Glutamatergic neuron (in vitro differentiated cells): ENCODE measurements around the gene BMAL2. TPM values are rescaled to one million over a fixed set of nuclear protein-coding genes. Genes with fewer than 3 reads are reported as not detected.

Experiments used
- DNase-seq: peaks from one replicate; pipeline ENCODE4 v3.0.0; 2022
- H3K27ac Mint-ChIP-seq: one replicate; pipeline ENCODE4 v1.8.0; 2020; ENCODE audit warnings: mild to moderate bottlenecking, mixed read lengths, inconsistent platforms; ENCODE audit not compliant: unreplicated experiment
- H3K27me3 Mint-ChIP-seq: one replicate; pipeline ENCODE4 v1.8.0; 2020; ENCODE audit warnings: mild to moderate bottlenecking, moderate library complexity, mixed read lengths, inconsistent platforms; ENCODE audit not compliant: unreplicated experiment
- H3K36me3 Mint-ChIP-seq: one replicate; pipeline ENCODE4 v1.8.0; 2020; ENCODE audit warnings: mild to moderate bottlenecking, mixed read lengths, inconsistent platforms; ENCODE audit not compliant: unreplicated experiment
- H3K4me1 Mint-ChIP-seq: one replicate; pipeline ENCODE4 v1.8.0; 2020; ENCODE audit warnings: mild to moderate bottlenecking, low read depth, mixed read lengths, inconsistent platforms; ENCODE audit not compliant: unreplicated experiment
- H3K4me3 Mint-ChIP-seq: one replicate; pipeline ENCODE4 v1.8.0; 2020; ENCODE audit warnings: mild to moderate bottlenecking, mixed read lengths, inconsistent platforms; ENCODE audit not compliant: unreplicated experiment
- H3K9me3 Mint-ChIP-seq: one replicate; pipeline ENCODE4 v1.8.0; 2020; ENCODE audit warnings: mild to moderate bottlenecking, moderate library complexity, mixed read lengths, inconsistent platforms; ENCODE audit not compliant: unreplicated experiment
- total RNA-seq: library from RNA; stranded (reverse); fragmentation: NEBNext Ultra II Directional; extraction: Animal tissue kit (Norgen Biotek cat#: 25700); gene quantifications from one replicate; pipeline ENCODE4 v1.2.1, GENCODE V29; 2021; ENCODE audit not compliant: unreplicated experiment
- TF ChIP-seq, protein P1 (sequence below): fragments of 200-600 bp; sonication (generic); IDR thresholded peaks from one replicate; pipeline ENCODE4 v1.5.0; 2021; ENCODE audit not compliant: partially characterized antibody, unreplicated experiment

Gene BMAL2
- total RNA-seq, 1 donor from 2014 or later: 5.3 TPM

DNA sequence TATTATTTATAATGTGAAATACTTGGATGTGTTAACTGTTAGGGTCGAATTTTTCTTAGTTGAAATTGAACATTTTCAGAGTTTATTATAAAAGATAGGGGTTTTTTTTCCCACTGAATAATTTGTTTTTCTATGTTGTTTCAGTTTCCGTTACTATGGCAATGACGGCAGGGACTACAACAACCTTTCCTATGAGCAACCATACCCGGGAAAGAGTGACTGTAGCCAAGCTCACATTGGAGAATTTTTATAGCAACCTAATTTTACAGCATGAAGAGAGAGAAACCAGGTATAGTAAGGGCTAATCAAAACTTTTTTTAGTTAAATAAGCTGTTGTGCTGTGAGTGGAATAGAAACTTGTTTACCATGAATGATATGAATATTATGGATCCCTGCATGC is 35.1 kb upstream of the BMAL2 start:
- peaks cover 6% of the 10 kb centered on the region for H3K9me3 Mint-ChIP-seq
- H3K27ac Mint-ChIP-seq: no peak overlapping the region
- no peak for DNase-seq
- TF ChIP-seq, protein P1, sequence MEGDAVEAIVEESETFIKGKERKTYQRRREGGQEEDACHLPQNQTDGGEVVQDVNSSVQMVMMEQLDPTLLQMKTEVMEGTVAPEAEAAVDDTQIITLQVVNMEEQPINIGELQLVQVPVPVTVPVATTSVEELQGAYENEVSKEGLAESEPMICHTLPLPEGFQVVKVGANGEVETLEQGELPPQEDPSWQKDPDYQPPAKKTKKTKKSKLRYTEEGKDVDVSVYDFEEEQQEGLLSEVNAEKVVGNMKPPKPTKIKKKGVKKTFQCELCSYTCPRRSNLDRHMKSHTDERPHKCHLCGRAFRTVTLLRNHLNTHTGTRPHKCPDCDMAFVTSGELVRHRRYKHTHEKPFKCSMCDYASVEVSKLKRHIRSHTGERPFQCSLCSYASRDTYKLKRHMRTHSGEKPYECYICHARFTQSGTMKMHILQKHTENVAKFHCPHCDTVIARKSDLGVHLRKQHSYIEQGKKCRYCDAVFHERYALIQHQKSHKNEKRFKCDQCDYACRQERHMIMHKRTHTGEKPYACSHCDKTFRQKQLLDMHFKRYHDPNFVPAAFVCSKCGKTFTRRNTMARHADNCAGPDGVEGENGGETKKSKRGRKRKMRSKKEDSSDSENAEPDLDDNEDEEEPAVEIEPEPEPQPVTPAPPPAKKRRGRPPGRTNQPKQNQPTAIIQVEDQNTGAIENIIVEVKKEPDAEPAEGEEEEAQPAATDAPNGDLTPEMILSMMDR: no peak
- H3K4me1 Mint-ChIP-seq: no peaks in the 10 kb centered on the region
- H3K27me3 Mint-ChIP-seq: no peaks in the 10 kb centered on the region
- peaks cover 6% of the 10 kb centered on the region for H3K36me3 Mint-ChIP-seq
- H3K4me3 Mint-ChIP-seq: no peak overlapping the region

DNA sequence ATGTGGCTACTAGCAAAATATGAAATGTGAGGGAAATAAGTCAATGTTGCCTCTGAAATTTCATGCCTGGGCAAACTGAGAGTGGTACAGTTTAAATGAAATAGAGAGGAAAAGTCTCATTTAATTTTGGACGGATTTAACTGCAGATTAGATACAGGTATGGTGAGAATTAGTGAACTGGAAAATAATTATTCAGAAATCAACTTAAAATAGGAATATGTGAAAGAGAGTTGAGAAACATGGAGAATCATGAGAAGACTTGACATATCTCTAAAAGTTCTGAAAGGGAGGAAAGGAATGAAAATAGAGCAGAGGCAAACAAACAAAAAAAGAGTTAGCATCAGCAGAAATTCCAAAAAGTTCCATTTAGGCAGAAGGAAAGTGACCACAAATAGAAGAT is 33.5 kb upstream of the BMAL2 start:
- no peak overlapping the region for H3K4me3 Mint-ChIP-seq
- H3K36me3 Mint-ChIP-seq: peaks cover 6% of the 10 kb centered on the region
- DNase-seq: no peak
- peaks cover 6% of the 10 kb centered on the region for H3K9me3 Mint-ChIP-seq
- TF ChIP-seq, protein P1: no peak
- H3K27me3 Mint-ChIP-seq: no peaks in the 10 kb centered on the region
- H3K27ac Mint-ChIP-seq: no peak overlapping the region
- H3K4me1 Mint-ChIP-seq: no peaks in the 10 kb centered on the region

DNA sequence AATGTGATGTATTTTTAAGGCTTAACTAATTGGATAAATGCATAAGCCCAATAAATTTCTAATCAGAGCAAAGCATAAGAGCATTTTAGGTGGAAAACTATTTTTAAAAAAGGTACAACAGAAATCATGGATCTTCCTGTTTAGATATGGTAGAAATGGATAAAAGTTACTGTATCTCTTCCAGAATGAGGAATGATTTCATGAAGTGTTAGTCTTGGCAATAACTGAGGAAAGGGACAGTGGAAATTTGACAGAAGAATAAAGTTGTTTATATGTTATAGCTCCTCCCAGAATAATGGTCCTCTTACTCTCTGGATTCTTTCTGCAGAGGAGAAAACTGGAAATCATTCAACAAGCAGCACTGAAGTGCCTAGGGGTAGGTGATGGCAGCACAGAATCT is 32.4 kb upstream of the BMAL2 start:
- H3K4me1 Mint-ChIP-seq: no peaks in the 10 kb centered on the region
- no peak overlapping the region for H3K27ac Mint-ChIP-seq
- TF ChIP-seq, protein P1: no peak
- DNase-seq: no peak
- H3K36me3 Mint-ChIP-seq: peaks cover 6% of the 10 kb centered on the region
- H3K9me3 Mint-ChIP-seq: peaks cover 6% of the 10 kb centered on the region
- H3K4me3 Mint-ChIP-seq: no peak overlapping the region
- no peaks in the 10 kb centered on the region for H3K27me3 Mint-ChIP-seq

DNA sequence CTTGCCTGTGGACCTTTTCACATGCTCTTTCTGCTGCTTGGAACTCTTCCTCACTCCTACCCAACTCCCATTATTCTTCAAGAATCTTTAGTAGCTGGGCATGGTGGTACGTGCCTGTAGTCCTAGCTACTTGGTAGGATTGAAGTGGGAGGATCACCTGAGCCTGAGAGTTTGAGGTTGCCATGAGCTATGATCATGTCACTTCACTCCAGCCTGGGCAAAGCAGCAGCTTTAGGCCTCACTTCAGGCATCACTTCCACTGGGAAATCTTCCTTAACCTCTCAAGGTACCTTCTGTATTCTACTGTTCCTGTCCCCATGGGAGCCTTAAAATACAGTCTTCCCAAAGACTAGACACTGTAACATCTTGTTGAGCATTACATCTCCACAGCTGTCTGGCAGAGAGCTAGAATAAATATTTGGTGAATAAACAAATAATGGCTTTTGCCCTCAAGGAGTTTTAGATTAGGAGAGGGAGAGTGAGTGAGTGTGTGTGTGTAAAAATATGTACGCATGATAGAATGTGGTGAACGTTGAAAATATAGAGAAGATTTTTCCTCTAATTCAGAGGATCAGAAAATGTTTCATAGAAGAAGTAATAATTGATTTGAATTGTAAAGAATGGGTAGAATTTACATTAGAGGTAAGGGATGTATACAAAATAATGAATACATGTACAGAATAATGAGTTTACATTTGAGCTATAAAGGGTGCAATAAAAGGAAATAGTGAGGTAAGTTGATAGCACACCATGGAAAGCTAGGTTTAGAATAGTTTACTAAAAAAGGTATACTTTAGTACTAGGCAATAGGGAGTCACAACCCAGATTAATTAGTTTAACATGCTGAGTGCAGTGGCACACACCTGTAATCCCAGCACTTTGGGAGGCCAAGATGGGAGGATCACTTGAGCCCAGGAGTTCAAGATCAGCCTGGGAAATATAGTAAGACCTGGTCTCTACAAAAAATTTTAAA is 29.2 kb upstream of the BMAL2 start:
- H3K36me3 Mint-ChIP-seq: peaks cover 3% of the 10 kb centered on the region
- TF ChIP-seq, protein P1: no peak
- no peak for DNase-seq
- no peak overlapping the region for H3K4me3 Mint-ChIP-seq
- H3K4me1 Mint-ChIP-seq: no peaks in the 10 kb centered on the region
- H3K27me3 Mint-ChIP-seq: no peaks in the 10 kb centered on the region
- peak overlapping the region; percentile 12 for H3K27ac Mint-ChIP-seq
- peaks cover 4% of the 10 kb centered on the region for H3K9me3 Mint-ChIP-seq

DNA sequence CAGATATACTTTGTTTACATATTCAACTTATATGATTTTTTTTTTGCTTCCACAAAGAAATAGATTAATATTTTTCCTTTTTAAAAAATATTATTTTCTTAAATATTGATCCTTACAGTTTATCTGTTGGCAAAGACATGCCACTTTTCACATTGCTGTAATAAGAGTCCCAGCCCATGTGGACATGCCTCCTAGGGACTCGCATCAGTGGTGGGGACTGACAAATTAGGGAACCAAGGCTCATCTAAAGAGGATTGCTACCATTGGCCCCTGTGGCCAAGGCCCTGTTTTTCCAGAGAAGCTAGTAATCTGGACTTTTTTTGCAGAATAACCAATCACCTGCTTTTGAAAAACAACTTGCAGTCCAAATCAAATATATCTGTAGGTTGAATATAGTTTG is 27.8 kb upstream of the BMAL2 start:
- Mint-ChIP-seq H3K27ac (no peak overlapping the region), H3K9me3 (no peaks in the 10 kb centered on the region), H3K4me1 (no peaks in the 10 kb centered on the region), H3K27me3 (no peaks in the 10 kb centered on the region), H3K4me3 (no peak overlapping the region), H3K36me3 (peaks cover 3% of the 10 kb centered on the region)
- TF ChIP-seq, protein P1: no peak
- DNase-seq: no peak
